K562 (cell line): ENCODE data around the gene GPR176. TPM values are rescaled to one million over a fixed set of nuclear protein-coding genes. Genes with fewer than 3 reads are reported as not detected.

Source experiments
- ATAC-seq: fragments of 200-7000 bp; cut with Tn5 transposase; 3 replicates; pipeline ENCODE4 v1.9.1; 2020; ENCODE audit warnings: moderate library complexity
- BruUV-seq: library from RNA; stranded (reverse); fragments of 400-500 nt; replicated peaks from 2 replicates; lab custom pipeline; 2021; lab: Mats Ljungman, UMichigan
- CTCF ChIA-PET: fragments of 300-600 bp; formaldehyde crosslinking; extraction: SDS; loops from one replicate; lab custom pipeline; 2021; ENCODE audit warnings: low intra/inter-chr PET ratio; lab: Yijun Ruan, JAX
- POLR2A ChIA-PET: fragments of 300-600, 350-650 bp; sonication (Branson Sonifier 250); formaldehyde crosslinking; extraction: SDS; loops from one replicate; lab custom pipeline; 2021; ENCODE audit warnings: antibody characterized with exemption, inconsistent platforms; lab: Yijun Ruan, JAX
- DNase-seq, 4 experiments: peaks; one replicate each; pipeline versions ENCODE4 v3.0.0 to v3.0.0-alpha.2; 2011 to 2018; ENCODE audit warnings: low spot score in 3 of 4, mixed read lengths in 3 of 4; ENCODE audit errors: extremely low read depth in 1 of 4
- FAIRE-seq: peaks from 2 replicates; lab custom pipeline; 2011; peaks lifted over from hg19 to GRCh38; lab: Jason Lieb, UNC
- H2AFZ ChIP-seq: 2 replicates; pipeline ENCODE4 v1.6.0; 2011; ENCODE audit warnings: low read depth, low read length, control low read depth, inconsistent platforms
- H3K27ac ChIP-seq: fragments of 200-600 bp; 3 replicates; pipeline ENCODE4 v1.8.0; 2011; ENCODE audit warnings: low read depth, mild to moderate bottlenecking, control low read depth, inconsistent platforms, low read length, moderate library complexity, mixed read lengths; ENCODE audit errors: extremely low read depth
- H3K27me3 ChIP-seq, 2 experiments: fragments of 300-600 bp in 1 of 2; 2 replicates in 1 of 2; 3 replicates in 1 of 2; pipeline versions ENCODE4 v1.6.0 to v1.8.0; 2011; ENCODE audit warnings: inconsistent platforms in 2 of 2, low read length in 2 of 2, mild to moderate bottlenecking in 1 of 2, mixed read lengths in 1 of 2, moderate library complexity in 1 of 2; ENCODE audit not compliant: control insufficient read depth in 2 of 2, insufficient read depth in 2 of 2
- H3K36me3 ChIP-seq: fragments of 300-600 bp; 3 replicates; pipeline ENCODE4 v1.8.0; 2011; ENCODE audit warnings: mild to moderate bottlenecking, low read length, inconsistent platforms; ENCODE audit not compliant: control insufficient read depth, insufficient read depth
- H3K4me1 ChIP-seq, 2 experiments: fragments of 200-600 bp in 1 of 2; replicated peaks in 1 of 2; 2 replicates in 1 of 2; 3 replicates in 1 of 2; pipeline versions ENCODE4 v1.5.1 to v1.8.0; 2011; ENCODE audit warnings: inconsistent platforms in 2 of 2, low read length in 2 of 2, mild to moderate bottlenecking in 1 of 2, mixed read lengths in 1 of 2, moderate library complexity in 1 of 2; ENCODE audit not compliant: control insufficient read depth in 2 of 2, insufficient read depth in 2 of 2
- H3K4me2 ChIP-seq: 2 replicates; pipeline ENCODE4 v1.6.1; 2011; ENCODE audit warnings: low read length, control low read depth, inconsistent platforms, mixed read lengths; ENCODE audit not compliant: insufficient read depth
- H3K4me3 ChIP-seq: fragments of 200-600 bp; sonication (generic), shearing (Covaris generic); 2 replicates; pipeline ENCODE4 v1.5.1; 2016; ENCODE audit warnings: control low read depth, inconsistent platforms
- H3K79me2 ChIP-seq: fragments of 200-600 bp; 3 replicates; pipeline ENCODE4 v1.8.0; 2011; ENCODE audit warnings: low read length, inconsistent platforms; ENCODE audit not compliant: control insufficient read depth, insufficient read depth
- H3K9ac ChIP-seq, 2 experiments: 2 replicates each; pipeline versions ENCODE4 v1.6.0 to v1.6.1; 2011; ENCODE audit warnings: low read depth in 2 of 2, low read length in 2 of 2, control low read depth in 1 of 2, inconsistent platforms in 1 of 2, mild to moderate bottlenecking in 1 of 2, mixed read lengths in 1 of 2; ENCODE audit not compliant: insufficient read depth in 1 of 2
- H3K9me1 ChIP-seq: one replicate; pipeline ENCODE4 v1.6.0; 2011; ENCODE audit warnings: inconsistent platforms, mild to moderate bottlenecking, low read length, moderate library complexity; ENCODE audit not compliant: control insufficient read depth, insufficient read depth
- H3K9me3 ChIP-seq: replicated peaks from 2 replicates; pipeline ENCODE4 v1.5.1; 2011; ENCODE audit warnings: low read depth, low read length, inconsistent platforms; ENCODE audit not compliant: control insufficient read depth, insufficient read depth
- H4K20me1 ChIP-seq: replicated peaks from 2 replicates; pipeline ENCODE4 v1.6.1; 2011; ENCODE audit warnings: low read length, inconsistent platforms, mixed read lengths; ENCODE audit not compliant: control insufficient read depth, insufficient read depth
- ARID3B ChIP-seq: fragments of 250-450 bp; sonication (Bioruptor Pico); IDR thresholded peaks from 2 replicates; pipeline ENCODE4 v1.4.0; 2020; ENCODE audit warnings: borderline replicate concordance
- EP400 ChIP-seq: fragments of 450-650 bp; IDR thresholded peaks from 2 replicates; pipeline ENCODE4 v1.6.1; 2017; ENCODE audit warnings: antibody characterized with exemption, mild to moderate bottlenecking, moderate library complexity
- HOXB6 ChIP-seq: fragments of 250-450 bp; sonication (Bioruptor Pico); IDR thresholded peaks from 2 replicates; pipeline ENCODE4 v1.5.1; 2022; ENCODE audit warnings: mild to moderate bottlenecking, borderline replicate concordance
- JUNB ChIP-seq: fragments of 450-650 bp; formaldehyde crosslinking; conservative IDR thresholded peaks from 2 replicates; pipeline ENCODE4 v1.4.0; 2020; ENCODE audit warnings: mild to moderate bottlenecking
- KDM5B ChIP-seq: fragments of 200-600 bp; sonication (generic); IDR thresholded peaks from 2 replicates; pipeline ENCODE4 v1.6.1; 2012; ENCODE audit warnings: low read depth, mild to moderate bottlenecking, moderate library complexity, low read length, control low read depth, inconsistent platforms; ENCODE audit not compliant: insufficient replicate concordance
- MAFG ChIP-seq: fragments of 450-650 bp; conservative IDR thresholded peaks from 2 replicates; pipeline ENCODE4 v1.6.1; 2016; ENCODE audit warnings: missing genetic modification characterization, missing compliant biosample characterization
- MEF2D ChIP-seq: conservative IDR thresholded peaks from 2 replicates; pipeline ENCODE4 v1.6.1; 2016; ENCODE audit warnings: low read depth, missing genetic modification characterization, missing compliant biosample characterization
- POLR2AphosphoS5 ChIP-seq: IDR thresholded peaks from 2 replicates; pipeline ENCODE4 v1.6.1; 2011; ENCODE audit warnings: mild to moderate bottlenecking, low read depth, low read length, moderate library complexity; ENCODE audit not compliant: control insufficient read depth, insufficient read depth
- SIN3A ChIP-seq, 2 experiments: fragments of 150-350 bp in 1 of 2; IDR thresholded peaks; 2 replicates each; pipeline ENCODE4 v1.6.1; 2011 to 2016; ENCODE audit warnings: borderline replicate concordance in 2 of 2, low read depth in 2 of 2, low read length in 2 of 2, mild to moderate bottlenecking in 2 of 2, moderate library complexity in 2 of 2; ENCODE audit not compliant: control insufficient read depth in 1 of 2
- ZNF830 ChIP-seq: fragments of 250-450 bp; sonication (Bioruptor Pico); IDR thresholded peaks from 2 replicates; pipeline ENCODE4 v1.5.0; 2021; ENCODE audit warnings: mild to moderate bottlenecking
- WGBS: fragments of 100-300 bp; shearing (Covaris generic); methylation state at CpG from one replicate; pipeline ENCODE4 v1.1.6; 2016; ENCODE audit warnings: low coverage, mixed read lengths; ENCODE audit not compliant: insufficient coverage; ENCODE audit errors: missing lambda C conversion rate; 5-methylcytosine and 5-hydroxymethylcytosine counted together
- in situ Hi-C: fragments of 300-500 bp; cut with MboI; formaldehyde crosslinking; loops from 4 replicates; pipeline ENCODE4 v1.15.0; 2018; ENCODE audit warnings: inconsistent platforms, mixed read lengths
- intact Hi-C: fragments of 100-400 bp; cut with micrococcal nuclease; formaldehyde crosslinking; loops from 2 replicates; pipeline ENCODE4 v1.14.2; 2022
- polyA plus RNA-seq, 8 experiments: library from polyadenylated mRNA; depleted of rRNA in 4 of 8; stranded (reverse) in 5 of 8; unstranded in 3 of 8; fragments of >200 nt; fragmentation: Nextera tagmentation in 2 of 8; fragmentation: Illumina TruSeq in 1 of 8; extraction: Ambion mirVana in 2 of 8; extraction: Trizol in 1 of 8; gene quantifications; 2 replicates each; pipeline versions ENCODE4 v1.2.1 to v1.2.3, GENCODE V29; 2011 to 2014; ENCODE audit warnings: inconsistent platforms in 1 of 8, missing spikeins in 1 of 8
- total RNA-seq, 7 experiments: library from RNA; depleted of rRNA in 6 of 7; stranded (reverse); fragments of >200 nt in 6 of 7; fragmentation: Illumina TruSeq in 2 of 7; extraction: Trizol in 2 of 7; gene quantifications; 2 replicates each; pipeline versions ENCODE4 v1.2.1 to v1.2.3, GENCODE V29; 2011 to 2021; ENCODE audit warnings: low replicate concordance in 1 of 7
- TF ChIP-seq, protein P1 (sequence below): fragments of 450-650 bp; IDR thresholded peaks from 2 replicates; pipeline ENCODE4 v1.6.1; 2017; ENCODE audit warnings: mild to moderate bottlenecking, moderate library complexity
- TF ChIP-seq, protein P2 (sequence below): fragments of 250-450 bp; sonication (Bioruptor Pico); IDR thresholded peaks from 2 replicates; pipeline ENCODE4 v1.9.0; 2021; ENCODE audit warnings: mild to moderate bottlenecking, inconsistent platforms

Gene GPR176
- total and polyA plus RNA-seq, 9 of the 15 experiments (the other 6 are each of a cell fraction or from before 2014, with no cell fraction given), result 0.03 to 1.2 (median 0.76) TPM

GRCh38 chr15:39788800-39789565 is 131.1 kb downstream of the GPR176 start:
- 34% methylated on average over 3 of the region's 3 CpGs for WGBS
- H3K4me2 ChIP-seq, result no peak overlapping the region
- BruUV-seq, result no TSS peak
- H3K9me3 ChIP-seq, result no peaks in the 10 kb centered on the region
- ATAC-seq (no peak), FAIRE-seq (no peak), DNase-seq (no peak)
- H3K9ac ChIP-seq, result no peak overlapping the region
- no peak overlapping the region for H2AFZ ChIP-seq
- H3K4me3 ChIP-seq, result no peak overlapping the region
- ChIA-PET CTCF (interaction anchor here (0.6 to 4.6 kb wide), 2 partner anchors 130 to 486 kb away, joined by 3 to 22 read pairs; no protein-coding TSS in a partner anchor), POLR2A (interaction anchor here (1.1 to 1.4 kb wide), 2 partner anchors 9 to 242 kb away, joined by 3 read pairs; no protein-coding TSS in a partner anchor)
- H4K20me1 ChIP-seq, result no peaks in the 10 kb centered on the region
- H3K79me2 ChIP-seq, result peaks cover 1% of the 10 kb centered on the region; the same call in 1 of the 3 replicates
- intact Hi-C loops (loop anchor here (5.0 kb wide), 4 partner anchors 138 to 483 kb away; no protein-coding TSS in a partner anchor), in situ Hi-C loops (loop anchor here (5.0 to 25.0 kb wide), 2 partner anchors 133 to 223 kb away; partner anchors contain the start of gene GPR176)
- peaks cover 0 to 3% of the 10 kb centered on the region in 2 experiments; a peak in 3 of 5 replicates for H3K4me1 ChIP-seq
- H3K27me3 ChIP-seq, result no peaks in the 10 kb centered on the region
- H3K36me3 ChIP-seq, result no peaks in the 10 kb centered on the region
- no peaks in the 10 kb centered on the region for H3K9me1 ChIP-seq
- H3K27ac ChIP-seq, result no peak overlapping the region
- TF ChIP-seq KDM5B (no peak), SIN3A (IDR thresholded peaks at IDR 0.05; ENCODE audit: borderline replicate concordance in 2 of 2, control insufficient read depth in 1 of 2, low read depth in 2 of 2, low read length in 2 of 2) (no peak), JUNB (CRISPR knock-in tag) (no peak), EP400 (no peak), HOXB6 (no peak), POLR2AphosphoS5 (no peak), MEF2D (no peak), ARID3B (CRISPR knock-in tag) (no peak), ZNF830 (CRISPR knock-in tag) (no peak), MAFG (tag) (no peak)
- TF ChIP-seq, protein P1, sequence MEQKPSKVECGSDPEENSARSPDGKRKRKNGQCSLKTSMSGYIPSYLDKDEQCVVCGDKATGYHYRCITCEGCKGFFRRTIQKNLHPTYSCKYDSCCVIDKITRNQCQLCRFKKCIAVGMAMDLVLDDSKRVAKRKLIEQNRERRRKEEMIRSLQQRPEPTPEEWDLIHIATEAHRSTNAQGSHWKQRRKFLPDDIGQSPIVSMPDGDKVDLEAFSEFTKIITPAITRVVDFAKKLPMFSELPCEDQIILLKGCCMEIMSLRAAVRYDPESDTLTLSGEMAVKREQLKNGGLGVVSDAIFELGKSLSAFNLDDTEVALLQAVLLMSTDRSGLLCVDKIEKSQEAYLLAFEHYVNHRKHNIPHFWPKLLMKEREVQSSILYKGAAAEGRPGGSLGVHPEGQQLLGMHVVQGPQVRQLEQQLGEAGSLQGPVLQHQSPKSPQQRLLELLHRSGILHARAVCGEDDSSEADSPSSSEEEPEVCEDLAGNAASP, result no peak
- TF ChIP-seq, protein P2, sequence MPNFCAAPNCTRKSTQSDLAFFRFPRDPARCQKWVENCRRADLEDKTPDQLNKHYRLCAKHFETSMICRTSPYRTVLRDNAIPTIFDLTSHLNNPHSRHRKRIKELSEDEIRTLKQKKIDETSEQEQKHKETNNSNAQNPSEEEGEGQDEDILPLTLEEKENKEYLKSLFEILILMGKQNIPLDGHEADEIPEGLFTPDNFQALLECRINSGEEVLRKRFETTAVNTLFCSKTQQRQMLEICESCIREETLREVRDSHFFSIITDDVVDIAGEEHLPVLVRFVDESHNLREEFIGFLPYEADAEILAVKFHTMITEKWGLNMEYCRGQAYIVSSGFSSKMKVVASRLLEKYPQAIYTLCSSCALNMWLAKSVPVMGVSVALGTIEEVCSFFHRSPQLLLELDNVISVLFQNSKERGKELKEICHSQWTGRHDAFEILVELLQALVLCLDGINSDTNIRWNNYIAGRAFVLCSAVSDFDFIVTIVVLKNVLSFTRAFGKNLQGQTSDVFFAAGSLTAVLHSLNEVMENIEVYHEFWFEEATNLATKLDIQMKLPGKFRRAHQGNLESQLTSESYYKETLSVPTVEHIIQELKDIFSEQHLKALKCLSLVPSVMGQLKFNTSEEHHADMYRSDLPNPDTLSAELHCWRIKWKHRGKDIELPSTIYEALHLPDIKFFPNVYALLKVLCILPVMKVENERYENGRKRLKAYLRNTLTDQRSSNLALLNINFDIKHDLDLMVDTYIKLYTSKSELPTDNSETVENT (CRISPR knock-in tag), result no peak
